Gastrocnemius medialis (tissue), 4 donors: ENCODE measurements around the gene EFR3B. TPM values are rescaled to one million over a fixed set of nuclear protein-coding genes. Genes with fewer than 3 reads are reported as not detected.

Experiments
- ATAC-seq, 2 donors: fragments of 150-250 bp; one replicate each; pipeline ENCODE4 v1.9.1; 2016
- DNase-seq, 2 donors: peaks; one replicate each; pipeline ENCODE4 v3.0.0-alpha.2; 2019
- H3K27ac ChIP-seq, 4 donors: fragments of 200-600 bp; sonication (generic); 1 replicate in 1 of 4; 2 replicates in 3 of 4; pipeline ENCODE4 v1.5.1; 2016 to 2018; ENCODE audit warnings: mild to moderate bottlenecking in 2 of 4, moderate library complexity in 1 of 4
- H3K27me3 ChIP-seq, 3 donors: fragments of 200-600 bp; sonication (generic) in 2 of 3; 1 replicate in 1 of 3; 2 replicates in 2 of 3; pipeline versions ENCODE4 v1.5.1 to v1.6.0; 2016 to 2019; ENCODE audit warnings: mild to moderate bottlenecking in 1 of 3, moderate library complexity in 1 of 3
- H3K36me3 ChIP-seq, 2 donors: fragments of 200-600 bp; sonication (generic) in 1 of 2; one replicate each; pipeline ENCODE4 v1.5.1; 2017 to 2018
- H3K4me1 ChIP-seq, 2 donors: fragments of 200-600 bp; sonication (generic) in 1 of 2; one replicate each; pipeline ENCODE4 v1.5.1; 2016 to 2017; ENCODE audit warnings: mild to moderate bottlenecking in 2 of 2
- H3K4me3 ChIP-seq, 4 donors: fragments of 200-600 bp; sonication (generic) in 3 of 4; 1 replicate in 1 of 4; 2 replicates in 3 of 4; pipeline ENCODE4 v1.5.1; 2016 to 2019; ENCODE audit warnings: mild to moderate bottlenecking in 2 of 4
- H3K9me3 ChIP-seq, 3 donors: fragments of 200-600 bp; sonication (generic) in 2 of 3; 1 replicate in 1 of 3; 2 replicates in 2 of 3; pipeline ENCODE4 v1.5.1; 2016 to 2019
- CTCF ChIP-seq, 5 experiments: fragments of 450-650 bp in 3 of 5; fragments of 200-600 bp in 2 of 5; sonication (generic) in 2 of 5; IDR thresholded peaks in 4 of 5; conservative IDR thresholded peaks in 1 of 5; 1 replicate in 4 of 5; 2 replicates in 1 of 5; pipeline ENCODE4 v1.5.1; 2016 to 2019; ENCODE audit warnings: antibody characterized with exemption in 5 of 5, mild to moderate bottlenecking in 3 of 5, moderate library complexity in 3 of 5
- POLR2A ChIP-seq, 2 donors: fragments of 450-650 bp; IDR thresholded peaks; one replicate each; pipeline ENCODE4 v1.6.1; 2017; ENCODE audit warnings: antibody characterized with exemption in 2 of 2, mild to moderate bottlenecking in 2 of 2, moderate library complexity in 2 of 2
- in situ Hi-C, 4 donors: fragments of 200-750 bp; cut with MboI; loops; one replicate each; pipeline versions ENCODE4 v1.15.0 to v1.8.0; 2017; ENCODE audit warnings: low sequenced_read_pairs in 4 of 4
- intact Hi-C: fragments of 100-400 bp; cut with DNase I; formaldehyde crosslinking; loops from one replicate; pipeline ENCODE4 v1.15.1; 2023; ENCODE audit warnings: low total_unique reads
- total RNA-seq, 4 donors: library from RNA; depleted of rRNA; stranded (reverse); fragments of >200 nt; gene quantifications; one replicate each; pipeline versions ENCODE4 v1.1.0 to v1.2.3, GENCODE V29; 2016

The EFR3B gene
- total RNA-seq, 4 donors from 2014 or later, result 0.29 to 1.4 (median 0.67) TPM

GRCh38 chr2:25026008-25026530, 15.8 kb upstream of the EFR3B start:
- Histone ChIP-seq H3K9me3 (no peaks in the 10 kb centered on the region), H3K4me3 (no peak overlapping the region), H3K27ac (no peak overlapping the region), H3K27me3 (no peaks in the 10 kb centered on the region), H3K4me1 (peaks cover 27 to 32% of the 10 kb centered on the region in 2 donors), H3K36me3 (no peaks in the 10 kb centered on the region)
- no peak for TF ChIP-seq POLR2A (IDR thresholded peaks at IDR 0.05)
- no peak for TF ChIP-seq CTCF (IDR thresholded peaks at IDR 0.05 in 4 of 5, conservative IDR thresholded peaks at IDR 0.05 in 1 of 5)
- in situ Hi-C loops (no loop called here), intact Hi-C loops (loop anchor here (5.0 kb wide), 2 partner anchors 36 to 54 kb away; partner anchors contain the start of gene DNAJC27)
- DNase-seq, result no peak
- ATAC-seq, result no peak

GRCh38 chr2:25029183-25029554, 12.7 kb upstream of the EFR3B start:
- TF ChIP-seq CTCF (IDR thresholded peaks at IDR 0.05 in 4 of 5, conservative IDR thresholded peaks at IDR 0.05 in 1 of 5), result no peak
- no peak for TF ChIP-seq POLR2A (IDR thresholded peaks at IDR 0.05)
- DNase-seq (peak; percentile 20 to 48), ATAC-seq (peak; percentile 90 to 91)
- Histone ChIP-seq H3K9me3 (no peaks in the 10 kb centered on the region), H3K27ac (peak overlapping the region; percentile 40 to 72 (median 59)), H3K27me3 (no peaks in the 10 kb centered on the region), H3K4me1 (peaks cover 29% of the 10 kb centered on the region in 2 donors), H3K36me3 (no peaks in the 10 kb centered on the region), H3K4me3 (no peak overlapping the region)
- intact Hi-C loops, result loop anchor here (5.0 kb wide), 2 partner anchors 33 to 57 kb away; partner anchors contain the start of gene DNAJC27
- in situ Hi-C loops, result no loop called here

GRCh38 chr2:25030702-25031101, 11.2 kb upstream of the EFR3B start:
- in situ Hi-C loops, result no loop called here
- ATAC-seq, result no peak

GRCh38 chr2:25032094-25032493, 9.8 kb upstream of the EFR3B start:
- no peak for ATAC-seq
- TF ChIP-seq POLR2A (IDR thresholded peaks at IDR 0.05), result no peak
- TF ChIP-seq CTCF (IDR thresholded peaks at IDR 0.05 in 4 of 5, conservative IDR thresholded peaks at IDR 0.05 in 1 of 5), result no peak

More at GRCh38 chr2:25030702-25031101, 11.2 kb upstream of the EFR3B start:
- intact Hi-C loops, result no loop called here
- Histone ChIP-seq H3K4me3 (no peak overlapping the region), H3K9me3 (no peaks in the 10 kb centered on the region), H3K36me3 (no peaks in the 10 kb centered on the region), H3K27ac (no peak overlapping the region), H3K27me3 (no peaks in the 10 kb centered on the region), H3K4me1 (peaks cover 25 to 27% of the 10 kb centered on the region in 2 donors)
- DNase-seq, result no peak
- TF ChIP-seq POLR2A (IDR thresholded peaks at IDR 0.05) (no peak), CTCF (IDR thresholded peaks at IDR 0.05 in 4 of 5, conservative IDR thresholded peaks at IDR 0.05 in 1 of 5) (no peak)

GRCh38 chr2:25032901-25033300, 9.0 kb upstream of the EFR3B start:
- intact Hi-C loops (no loop called here), in situ Hi-C loops (no loop called here)
- Histone ChIP-seq H3K36me3 (no peaks in the 10 kb centered on the region), H3K9me3 (no peaks in the 10 kb centered on the region), H3K4me3 (no peak overlapping the region), H3K27me3 (no peaks in the 10 kb centered on the region), H3K27ac (peak overlapping the region in 2 of 4 donors; percentile 52 to 67), H3K4me1 (peaks cover 28 to 33% of the 10 kb centered on the region in 2 donors)
- TF ChIP-seq POLR2A (IDR thresholded peaks at IDR 0.05), result no peak
- TF ChIP-seq CTCF (IDR thresholded peaks at IDR 0.05 in 4 of 5, conservative IDR thresholded peaks at IDR 0.05 in 1 of 5), result no peak
- peak; percentile 49 to 66 for ATAC-seq
- DNase-seq, result peak; percentile 12 to 53

More at GRCh38 chr2:25032094-25032493, 9.8 kb upstream of the EFR3B start:
- H3K9me3 ChIP-seq, result no peaks in the 10 kb centered on the region
- DNase-seq, result no peak
- H3K4me1 ChIP-seq, result peaks cover 28 to 31% of the 10 kb centered on the region in 2 donors
- peak overlapping the region in 1 of 4 donors; percentile 52 for H3K27ac ChIP-seq
- in situ Hi-C loops (no loop called here), intact Hi-C loops (no loop called here)
- no peaks in the 10 kb centered on the region for H3K36me3 ChIP-seq
- no peaks in the 10 kb centered on the region for H3K27me3 ChIP-seq
- H3K4me3 ChIP-seq, result no peak overlapping the region
